DND-41 (cell line): Measurements from ENCODE around the gene SUPT3H.
A peak's percentile ranks its signal among the peaks of the same experiment; 100 is the strongest.

Experiments
- ATAC-seq: fragments of 200-7000 bp; cut with Tn5 transposase; 3 replicates; pipeline ENCODE4 v1.9.1; 2021; ENCODE audit warnings: low read depth; ENCODE audit not compliant: insufficient read depth
- DNase-seq: peaks from one replicate; pipeline ENCODE4 v3.0.0-alpha.2; 2020
- H2AFZ ChIP-seq: 2 replicates; pipeline ENCODE4 v1.6.0; 2012; ENCODE audit warnings: low read depth, low read length
- H3K27ac ChIP-seq: 2 replicates; pipeline ENCODE4 v1.5.1; 2012; ENCODE audit warnings: low read length, inconsistent platforms
- H3K27me3 ChIP-seq: fragments of 200-600 bp; sonication (generic); 2 replicates; pipeline ENCODE4 v1.6.0; 2012; ENCODE audit warnings: low read length, mild to moderate bottlenecking, inconsistent platforms; ENCODE audit not compliant: insufficient read depth, poor library complexity
- H3K36me3 ChIP-seq: 2 replicates; pipeline ENCODE4 v1.5.1; 2012; ENCODE audit warnings: low read length, inconsistent platforms; ENCODE audit not compliant: insufficient read depth
- H3K4me1 ChIP-seq: 2 replicates; pipeline ENCODE4 v1.5.1; 2012; ENCODE audit warnings: mild to moderate bottlenecking, low read length; ENCODE audit not compliant: insufficient read depth
- H3K4me2 ChIP-seq: 2 replicates; pipeline ENCODE4 v1.6.0; 2012; ENCODE audit warnings: mild to moderate bottlenecking, moderate library complexity, low read length, inconsistent platforms; ENCODE audit not compliant: insufficient read depth
- H3K4me3 ChIP-seq, 2 experiments: fragments of 200-600 bp in 1 of 2; shearing (Covaris generic) in 1 of 2; 2 replicates each; pipeline ENCODE4 v1.5.1; 2012 to 2016; ENCODE audit warnings: inconsistent platforms in 2 of 2, low read length in 2 of 2, mild to moderate bottlenecking in 2 of 2, low read depth in 1 of 2, moderate library complexity in 1 of 2
- H3K79me2 ChIP-seq: 2 replicates; pipeline ENCODE4 v1.6.0; 2012; ENCODE audit warnings: low read length, inconsistent platforms; ENCODE audit not compliant: insufficient read depth
- H3K9ac ChIP-seq: 2 replicates; pipeline ENCODE4 v1.6.0; 2012; ENCODE audit warnings: low read depth, mild to moderate bottlenecking, inconsistent platforms, low read length, moderate library complexity
- H3K9me3 ChIP-seq: 2 replicates; pipeline ENCODE4 v1.5.1; 2012; ENCODE audit warnings: low read length, moderate library complexity, mild to moderate bottlenecking, inconsistent platforms; ENCODE audit not compliant: insufficient read depth, severe bottlenecking
- H4K20me1 ChIP-seq: 2 replicates; pipeline ENCODE4 v1.6.0; 2012; ENCODE audit warnings: low read length; ENCODE audit not compliant: insufficient read depth
- CTCF ChIP-seq: IDR thresholded peaks from 2 replicates; pipeline ENCODE4 v1.5.1; 2012; ENCODE audit warnings: borderline replicate concordance, low read length, moderate library complexity, mild to moderate bottlenecking; ENCODE audit not compliant: poor library complexity, severe bottlenecking; ENCODE audit errors: extremely low read depth
- EZH2 ChIP-seq: IDR thresholded peaks from 3 replicates; pipeline ENCODE4 v1.6.1; 2012; ENCODE audit warnings: borderline replicate concordance, low read depth, mild to moderate bottlenecking, moderate library complexity, low read length, inconsistent platforms; ENCODE audit not compliant: severe bottlenecking

SUPT3H gene

GRCh38 chr6:44788387-44788981 is 589.2 kb downstream of the SUPT3H start:
- no peaks in the 10 kb centered on the region for H3K36me3 ChIP-seq
- H3K9me3 ChIP-seq: peaks cover 6% of the 10 kb centered on the region
- no peak overlapping the region for H3K9ac ChIP-seq
- no peak overlapping the region for H3K4me2 ChIP-seq
- no peaks in the 10 kb centered on the region for H3K27me3 ChIP-seq
- H3K4me1 ChIP-seq: peaks cover 17% of the 10 kb centered on the region
- H3K79me2 ChIP-seq: no peaks in the 10 kb centered on the region
- no peak overlapping the region for H2AFZ ChIP-seq
- ATAC-seq (peak; percentile 33; the same call in 1 of the 3 replicates), DNase-seq (no peak)
- no peak overlapping the region for H3K4me3 ChIP-seq
- H3K27ac ChIP-seq: no peak overlapping the region
- H4K20me1 ChIP-seq: no peaks in the 10 kb centered on the region
- no peak for TF ChIP-seq EZH2
- TF ChIP-seq CTCF: no peak

GRCh38 chr6:44787254-44787834 is 590.4 kb downstream of the SUPT3H start:
- no peaks in the 10 kb centered on the region for H3K27me3 ChIP-seq
- H3K27ac ChIP-seq: no peak overlapping the region
- no peaks in the 10 kb centered on the region for H3K36me3 ChIP-seq
- H3K9ac ChIP-seq: no peak overlapping the region
- H3K79me2 ChIP-seq: no peaks in the 10 kb centered on the region
- no peak overlapping the region for H2AFZ ChIP-seq
- peak; percentile 71 for ATAC-seq
- TF ChIP-seq CTCF: no peak
- no peak for TF ChIP-seq EZH2
- no peak overlapping the region for H3K4me2 ChIP-seq
- no peak overlapping the region for H3K4me3 ChIP-seq
- H4K20me1 ChIP-seq: no peaks in the 10 kb centered on the region
- H3K4me1 ChIP-seq: peaks cover 17% of the 10 kb centered on the region
- DNase-seq: no peak
- peaks cover 6% of the 10 kb centered on the region for H3K9me3 ChIP-seq

- Histone ChIP-seq H3K36me3 (no peaks in the 10 kb centered on the region), H3K79me2 (no peaks in the 10 kb centered on the region), H2AFZ (no peak overlapping the region), H3K4me3 (no peak overlapping the region), H3K27me3 (no peaks in the 10 kb centered on the region), H4K20me1 (no peaks in the 10 kb centered on the region), H3K9ac (no peak overlapping the region), H3K9me3 (peaks cover 6% of the 10 kb centered on the region), H3K27ac (no peak overlapping the region), H3K4me1 (peaks cover 17% of the 10 kb centered on the region), H3K4me2 (no peak overlapping the region)
- no peak for DNase-seq
- TF ChIP-seq EZH2 (no peak), CTCF (no peak)
- ATAC-seq: no peak
Observed at GRCh38 chr6:44785130-44785529, 592.6 kb downstream of the SUPT3H start.
